Adrenal gland (tissue), 12 donors: Measurements from ENCODE around the gene TMEM62. TPM values are rescaled to one million over a fixed set of nuclear protein-coding genes. Genes with fewer than 3 reads are reported as not detected.

Source experiments
- DNase-seq, 7 donors: peaks; one replicate each; pipeline ENCODE4 v3.0.0-alpha.2; 2019 to 2020
- H3K27ac ChIP-seq, 5 donors: fragments of 200-600 bp; sonication (generic) in 4 of 5; 1 replicate in 3 of 5; 2 replicates in 2 of 5; pipeline versions ENCODE4 v1.5.1 to v1.8.0; 2016 to 2020; ENCODE audit warnings: mild to moderate bottlenecking in 1 of 5
- H3K27me3 ChIP-seq: fragments of 200-600 bp; 2 replicates; pipeline ENCODE4 v1.8.0; 2021
- H3K36me3 ChIP-seq, 2 donors: fragments of 200-600 bp; replicated peaks in 1 of 2; 1 replicate in 1 of 2; 2 replicates in 1 of 2; pipeline versions ENCODE4 v1.5.1 to v1.8.0; 2018 to 2022
- H3K4me1 ChIP-seq, 2 donors: fragments of 200-600 bp; replicated peaks in 1 of 2; 1 replicate in 1 of 2; 2 replicates in 1 of 2; pipeline versions ENCODE4 v1.5.1 to v1.8.0; 2018 to 2021
- H3K4me3 ChIP-seq, 4 donors: fragments of 200-600 bp; sonication (generic) in 3 of 4; one replicate each; pipeline ENCODE4 v1.5.1; 2016 to 2018
- H3K9me3 ChIP-seq, 3 donors: fragments of 200-600 bp; sonication (generic) in 1 of 3; replicated peaks in 1 of 3; 1 replicate in 2 of 3; 2 replicates in 1 of 3; pipeline versions ENCODE4 v1.5.1 to v1.8.0; 2016 to 2021
- CTCF ChIP-seq, 6 experiments: fragments of 450-650 bp in 4 of 6; fragments of 200-600 bp in 2 of 6; sonication (generic) in 1 of 6; IDR thresholded peaks; 1 replicate in 5 of 6; 2 replicates in 1 of 6; pipeline versions ENCODE4 v1.5.1 to v1.8.0; 2016 to 2021; ENCODE audit warnings: antibody characterized with exemption in 6 of 6, mild to moderate bottlenecking in 2 of 6, moderate library complexity in 1 of 6
- POLR2A ChIP-seq, 2 donors: fragments of 450-650 bp; IDR thresholded peaks; one replicate each; pipeline ENCODE4 v1.6.1; 2017; ENCODE audit warnings: antibody characterized with exemption in 2 of 2, mild to moderate bottlenecking in 2 of 2, moderate library complexity in 1 of 2
- WGBS, 4 donors: extraction: QIAGEN DNeasy Blood & Tissue Kit in 2 of 4; methylation state at CpG; one replicate each; pipeline versions ENCODE4 v1.1.5 to v1.1.7; 2013 to 2017; 5-methylcytosine and 5-hydroxymethylcytosine counted together
- intact Hi-C, 2 donors: fragments of 100-400 bp; cut with DNase I; formaldehyde crosslinking; loops; one replicate each; pipeline versions ENCODE4 v1.14.1 to v1.15.0; 2022 to 2023
- polyA plus RNA-seq, 3 donors: library from polyadenylated mRNA; stranded (reverse); fragments of 200-250 nt in 2 of 3; fragments of 350-450 nt in 1 of 3; fragmentation: Illumina TruSeq in 1 of 3; extraction: RNeasy Lipid Tissue Mini Kit (QIAGEN cat#74804) in 1 of 3; gene quantifications; one replicate each; pipeline ENCODE4 v1.2.3, GENCODE V29; 2013 to 2014
- total RNA-seq, 9 donors: library from RNA; depleted of rRNA in 4 of 9; stranded (reverse); fragments of >200 nt in 4 of 9; fragments of 120-200 nt in 1 of 9; fragmentation: NEBNext Ultra II Directional in 1 of 9; extraction: Animal tissue kit (Norgen Biotek cat#: 25700) in 1 of 9; gene quantifications; one replicate each; pipeline versions ENCODE4 v1.1.0 to v1.2.4, GENCODE V29; 2013 to 2023
- donor health status: healthy with polysubstance abuse.
- donor health status: Bipolar disorder and iron deficiency.
- donor health status: DM: yes; HTN: yes; CAD: no.
- donor health status: DM: no; HTN: no; CAD: no.
- donor health status: DM: no; HTN: no; CAD: no.
- donor health status: DM: yes; HTN: yes; CAD: no.

Gene TMEM62
- total and polyA plus RNA-seq, 12 donors = 11.3 to 25.9 (median 18.4) TPM

- Histone ChIP-seq H3K27me3 (no peaks in the 10 kb centered on the region), H3K9me3 (no peaks in the 10 kb centered on the region), H3K36me3 (peaks cover 0 to 12% of the 10 kb centered on the region in 2 donors), H3K27ac (peak within 1 kb of the TSS in 4 of 5 donors; percentile 85 to 95 (median 88)), H3K4me3 (peak within 1 kb of the TSS; percentile 69 to 81 (median 76)), H3K4me1 (peaks cover 5 to 33% of the 10 kb centered on the region in 2 donors)
- intact Hi-C loops = no loop called here
- DNase-seq = peak; percentile 93 to 98 (median 97)
- peak; percentile 83 to 92 for TF ChIP-seq POLR2A (IDR thresholded peaks at IDR 0.05)
- peak in 4 of 6 experiments; percentile 8 to 23 (median 19) for TF ChIP-seq CTCF (IDR thresholded peaks at IDR 0.05)
- 0 to 3% (median 1%) methylated on average over 6 to 69 of the region's 69 CpGs for WGBS, 4 donors
Observed at GRCh38 chr15:43185157-43186002, 52.0 kb downstream of the TMEM62 start, which contains the start of gene CCNDBP1. CCNDBP1 (plus strand) TSS chr15:43185403; CDS start chr15:43185499, 96 bp downstream.

- Histone ChIP-seq H3K9me3 (no peaks in the 10 kb centered on the region), H3K4me3 (peak overlapping the region; percentile 69 to 81 (median 76)), H3K27ac (peak overlapping the region in 4 of 5 donors; percentile 85 to 95 (median 88)), H3K4me1 (peaks cover 5 to 33% of the 10 kb centered on the region in 2 donors), H3K36me3 (peaks cover 0 to 18% of the 10 kb centered on the region in 2 donors), H3K27me3 (no peaks in the 10 kb centered on the region)
- intact Hi-C loops = no loop called here
- TF ChIP-seq CTCF (IDR thresholded peaks at IDR 0.05) (no peak), POLR2A (IDR thresholded peaks at IDR 0.05) (no peak)
- WGBS, 4 donors = 2 to 12% (median 3%) methylated on average over 10 to 13 of the region's 13 CpGs
- peak in 6 of 7 donors; percentile 28 to 62 (median 33) for DNase-seq
Observed at GRCh38 chr15:43186003-43186353, 52.6 kb downstream of the TMEM62 start.

- WGBS, 4 donors = 65 to 73% (median 68%) methylated on average over 2 of the region's 2 CpGs
- no peaks in the 10 kb centered on the region for H3K9me3 ChIP-seq
- peaks cover 5 to 33% of the 10 kb centered on the region in 2 donors for H3K4me1 ChIP-seq
- no peak for DNase-seq
- H3K36me3 ChIP-seq = peaks cover 0 to 34% of the 10 kb centered on the region in 2 donors
- no peaks in the 10 kb centered on the region for H3K27me3 ChIP-seq
- peak; percentile 13 to 58 (median 51) for TF ChIP-seq CTCF (IDR thresholded peaks at IDR 0.05)
- TF ChIP-seq POLR2A (IDR thresholded peaks at IDR 0.05) = no peak
- no peak overlapping the region for H3K27ac ChIP-seq
- H3K4me3 ChIP-seq = no peak overlapping the region
- intact Hi-C loops = no loop called here
Observed at GRCh38 chr15:43187544-43188155, 54.3 kb downstream of the TMEM62 start.

- peaks cover 0 to 49% of the 10 kb centered on the region in 2 donors for H3K36me3 ChIP-seq
Observed at GRCh38 chr15:43189296-43189695, 55.9 kb downstream of the TMEM62 start.

More at GRCh38 chr15:43189296-43189695, 55.9 kb downstream of the TMEM62 start:
- Histone ChIP-seq H3K27me3 (no peaks in the 10 kb centered on the region), H3K27ac (no peak overlapping the region), H3K4me1 (peaks cover 5 to 25% of the 10 kb centered on the region in 2 donors), H3K9me3 (no peaks in the 10 kb centered on the region), H3K4me3 (no peak overlapping the region)
- WGBS, 4 donors = 74 to 88% (median 78%) methylated on average over 2 of the region's 2 CpGs
- intact Hi-C loops = no loop called here
- TF ChIP-seq CTCF (IDR thresholded peaks at IDR 0.05) = no peak
- no peak for TF ChIP-seq POLR2A (IDR thresholded peaks at IDR 0.05)
- DNase-seq = no peak
